ENCODE results near the gene CTSZ.
"Not testable (repeated sequence)": the region's sequence is repeated elsewhere in the genome, so short reads cannot be mapped to it uniquely, and the experiment has no call there.

The CTSZ gene

GRCh38 chr20:59011874-59012157 is 4.8 kb upstream of the CTSZ start:
- not testable (repeated sequence) for DNase-seq

- DNase-seq: no peak
Observed at GRCh38 chr20:59010995-59011873, 4.2 kb upstream of the CTSZ start.

GRCh38 chr20:59010321-59010994 is 3.4 kb upstream of the CTSZ start:
- no peak for DNase-seq

- DNase-seq: no peak
Observed at GRCh38 chr20:59008715-59009336, 1.8 kb upstream of the CTSZ start.

- DNase-seq: no peak
Observed at GRCh38 chr20:59007665-59008511, 834 bp upstream of the CTSZ start.

- DNase-seq: no peak
Observed at GRCh38 chr20:59006167-59006863, 739 bp downstream of the CTSZ start.

GRCh38 chr20:59005523-59006166 is 1.4 kb downstream of the CTSZ start:
- no peak for DNase-seq

- peak in 3 of 4 experiments; percentile 9 to 29 (median 12) for DNase-seq
Observed at GRCh38 chr20:59004763-59005522, 2.1 kb downstream of the CTSZ start.

GRCh38 chr20:59004493-59004762 is 2.6 kb downstream of the CTSZ start:
- DNase-seq: peak in 1 of 4 experiments; percentile 15

GRCh38 chr20:59003836-59004492 is 3.1 kb downstream of the CTSZ start:
- DNase-seq: no peak

GRCh38 chr20:59002874-59003399 is 4.1 kb downstream of the CTSZ start:
- no peak for DNase-seq

GRCh38 chr20:59002388-59002787 is 4.7 kb downstream of the CTSZ start:
- DNase-seq: no peak

- no peak for DNase-seq
Observed at GRCh38 chr20:59001449-59002171, 5.4 kb downstream of the CTSZ start.

GRCh38 chr20:59001068-59001448 is 6.0 kb downstream of the CTSZ start:
- no peak for DNase-seq

- no peak for DNase-seq
Observed at GRCh38 chr20:59000326-59000725, 6.7 kb downstream of the CTSZ start.

GRCh38 chr20:58998656-58999055 is 8.4 kb downstream of the CTSZ start:
- no peak for DNase-seq

- DNase-seq: no peak
Observed at GRCh38 chr20:58997141-58997770, 9.8 kb downstream of the CTSZ start.

GRCh38 chr20:58996226-58996611 is 10.8 kb downstream of the CTSZ start:
- DNase-seq: no peak

- DNase-seq: no peak
Observed at GRCh38 chr20:58995461-58996225, 11.4 kb downstream of the CTSZ start.
